HG03139 (cell line): ENCODE measurements around the gene DHX29.
A peak's percentile ranks its signal among the peaks of the same experiment; 100 is the strongest.

Experiments
- ATAC-seq: cut with Tn5 transposase; IDR thresholded peaks from one replicate; pipeline ENCODE4 v1.9.1; 2021; ENCODE audit not compliant: unreplicated experiment

The DHX29 gene

GRCh38 chr5:55232271-55232984 lies 75.1 kb downstream of the DHX29 start:
- no peak for ATAC-seq

- ATAC-seq: no peak
These were observed 75.6 kb downstream of the DHX29 start for GRCh38 chr5:55231919-55232270.

DNA sequence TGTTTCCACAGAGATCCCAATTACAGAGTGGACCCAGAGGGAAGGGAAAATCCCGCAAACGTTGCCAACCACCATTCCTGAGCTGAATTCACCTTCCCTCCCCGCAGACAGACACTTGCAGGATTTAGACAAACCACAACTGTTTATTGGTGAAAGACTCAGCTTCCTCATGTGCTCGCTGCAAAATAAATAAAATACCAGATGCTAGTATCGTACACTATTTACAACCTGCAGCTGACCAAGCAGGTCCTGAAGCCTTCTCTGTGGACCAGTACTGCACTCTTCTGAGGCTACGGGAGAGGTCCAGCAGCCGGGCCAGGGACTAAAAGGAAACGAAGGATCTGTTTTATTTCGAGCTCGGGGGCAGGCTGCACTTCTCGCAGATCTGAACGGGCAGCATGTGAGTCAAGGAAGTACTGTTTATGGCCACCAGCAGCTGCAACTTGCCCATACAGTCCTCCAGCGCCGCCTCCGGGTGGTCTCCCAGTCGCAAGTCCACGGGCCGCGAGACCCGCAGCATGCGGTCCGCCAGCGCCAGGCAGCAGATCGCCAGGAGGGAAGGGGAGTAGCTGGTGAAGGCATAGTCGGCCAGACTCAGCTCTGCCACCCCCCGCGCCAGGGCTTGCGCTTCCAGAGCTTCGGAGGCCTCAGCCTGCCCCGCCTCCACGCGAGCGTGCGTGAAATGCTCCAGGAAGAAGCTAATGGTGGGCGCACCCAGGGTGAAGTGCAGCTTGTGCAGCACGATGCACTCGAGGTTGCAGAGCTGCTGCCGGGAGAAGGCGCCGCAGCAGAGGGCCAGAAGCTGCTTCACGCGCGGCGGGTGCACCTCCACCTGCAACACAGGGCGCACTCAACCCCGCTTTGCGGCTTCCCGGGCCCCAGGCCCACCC lies 76.2 kb downstream of the DHX29 start:
- no peak for ATAC-seq

DNA sequence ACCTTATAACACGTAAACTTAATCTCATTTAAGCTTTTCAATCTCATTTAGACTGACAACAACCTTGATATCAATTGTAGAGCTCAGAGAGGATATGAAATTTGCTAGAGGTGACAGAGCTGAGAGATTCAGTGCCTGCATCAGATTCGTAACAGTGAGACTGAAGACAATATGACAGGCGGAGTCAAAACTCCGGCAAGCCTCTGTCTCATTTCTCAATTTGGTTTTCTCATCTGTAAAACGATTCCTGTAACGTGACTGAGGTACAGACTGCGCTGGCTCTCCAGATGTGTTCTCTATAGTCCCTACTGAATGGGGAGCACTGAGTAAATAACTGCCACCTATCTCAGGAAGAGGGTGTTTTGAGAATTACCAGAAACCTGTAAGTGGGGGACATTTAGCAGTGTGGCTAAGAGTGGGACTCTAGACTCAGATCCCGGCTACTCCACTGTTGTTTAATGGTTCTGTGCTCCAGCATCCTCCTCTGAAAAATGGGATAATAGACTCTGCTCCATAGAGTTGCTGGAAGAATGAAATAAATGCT lies 77.3 kb downstream of the DHX29 start:
- no peak for ATAC-seq

DNA sequence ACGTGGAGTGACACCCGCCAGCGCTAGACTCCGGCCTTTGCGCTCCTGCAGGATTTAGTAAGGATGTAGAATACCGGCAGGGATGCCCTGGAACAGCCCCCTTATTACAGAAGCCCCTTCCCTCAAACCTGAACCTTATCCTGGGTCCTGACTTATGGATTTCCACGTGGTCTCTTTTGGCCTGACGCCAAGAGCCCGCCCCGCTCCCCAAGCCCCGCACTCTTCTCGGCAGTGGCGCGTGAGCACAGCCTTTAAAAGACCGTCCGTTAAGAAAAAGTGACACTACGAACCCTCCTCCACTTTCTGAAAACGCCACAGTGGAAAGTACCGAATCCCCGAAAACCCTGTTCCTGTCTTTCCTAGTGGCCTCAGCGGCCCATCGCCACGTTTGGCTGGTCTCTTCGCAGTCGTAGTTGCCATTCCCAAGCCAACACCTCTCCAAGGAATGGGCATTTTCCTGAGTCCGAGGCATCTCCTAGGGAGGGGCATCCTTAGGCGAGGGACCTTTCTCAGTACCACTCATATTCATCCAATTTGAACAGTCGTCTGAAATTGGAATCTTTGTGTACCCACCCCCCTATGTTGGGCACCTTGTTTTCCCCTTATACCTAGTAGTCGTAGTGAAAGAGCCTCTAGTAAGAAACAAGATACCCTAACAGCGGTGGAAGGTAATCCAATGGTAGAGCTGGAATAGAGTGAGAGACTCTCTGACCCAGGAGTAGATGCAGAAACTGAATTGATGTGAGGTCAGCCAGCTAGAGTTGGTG lies 79.6 kb downstream of the DHX29 start:
- no peak for ATAC-seq

DNA sequence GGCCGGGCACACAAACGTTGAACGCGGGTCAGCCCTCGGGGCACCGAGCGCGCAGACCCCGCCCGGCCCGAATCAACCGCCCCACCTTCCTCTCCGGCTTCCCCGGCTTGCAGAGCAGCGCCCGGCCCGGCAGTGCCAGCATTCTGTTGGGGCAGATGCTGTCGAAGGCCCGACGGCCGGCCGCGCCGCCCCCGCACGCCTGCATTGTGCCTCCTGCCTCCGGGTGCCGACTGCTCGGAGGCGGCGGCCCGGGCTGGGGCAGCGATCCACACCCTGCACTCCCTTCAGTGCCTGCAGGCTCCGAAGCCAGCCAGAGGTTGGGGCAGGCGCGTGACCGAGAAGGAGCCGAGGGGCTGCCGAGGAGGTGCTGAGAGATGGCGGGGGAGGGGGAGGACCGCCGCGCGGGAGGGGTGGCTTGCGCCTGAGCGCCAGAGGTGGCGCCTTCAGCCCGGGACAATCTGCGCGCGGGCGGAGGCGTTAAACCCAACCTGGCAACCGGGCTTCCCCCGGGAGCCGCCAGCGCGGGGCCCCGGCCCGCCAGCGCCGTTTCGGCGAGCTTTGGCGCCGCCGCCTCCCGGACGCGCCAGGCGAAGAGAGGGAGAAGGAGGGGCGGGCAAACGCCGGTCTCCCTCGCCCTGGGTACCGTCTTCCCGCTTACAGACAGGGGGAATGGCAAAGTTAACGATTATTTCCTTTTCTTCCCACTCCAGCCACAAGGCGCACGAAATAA lies 80.4 kb downstream of the DHX29 start, which contains the start of gene MCIDAS:
Gene MCIDAS, minus strand, starts transcription at position 382 of the 730 bp plus-strand sequence. Its CDS starts 177 bp downstream, at position 205.
- peak; percentile 32 for ATAC-seq

- peak; percentile 54 for ATAC-seq
These were observed 81.2 kb downstream of the DHX29 start for GRCh38 chr5:55226027-55226933.

DNA sequence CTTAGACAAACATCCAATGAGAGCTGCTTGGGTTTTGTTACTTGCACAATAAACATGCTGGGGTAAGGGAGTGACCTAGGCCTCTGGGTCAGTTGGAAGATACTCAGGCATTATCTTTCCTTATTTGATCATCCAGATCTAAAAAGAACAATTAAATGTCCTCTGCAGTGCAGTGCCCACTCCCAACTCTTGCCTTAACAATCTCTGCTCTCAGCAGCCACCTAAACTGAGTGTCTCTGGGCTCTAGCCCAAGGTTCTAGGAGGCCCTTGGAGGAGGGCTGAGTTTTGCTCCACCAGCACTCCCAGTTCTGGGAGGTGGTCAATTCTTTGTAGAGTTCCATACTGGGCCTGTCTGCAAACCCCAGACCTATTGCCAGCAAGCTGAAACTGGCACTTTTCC lies 82.1 kb downstream of the DHX29 start:
- ATAC-seq: no peak

- no peak for ATAC-seq
These were observed 83.7 kb downstream of the DHX29 start for GRCh38 chr5:55223812-55224240.

DNA sequence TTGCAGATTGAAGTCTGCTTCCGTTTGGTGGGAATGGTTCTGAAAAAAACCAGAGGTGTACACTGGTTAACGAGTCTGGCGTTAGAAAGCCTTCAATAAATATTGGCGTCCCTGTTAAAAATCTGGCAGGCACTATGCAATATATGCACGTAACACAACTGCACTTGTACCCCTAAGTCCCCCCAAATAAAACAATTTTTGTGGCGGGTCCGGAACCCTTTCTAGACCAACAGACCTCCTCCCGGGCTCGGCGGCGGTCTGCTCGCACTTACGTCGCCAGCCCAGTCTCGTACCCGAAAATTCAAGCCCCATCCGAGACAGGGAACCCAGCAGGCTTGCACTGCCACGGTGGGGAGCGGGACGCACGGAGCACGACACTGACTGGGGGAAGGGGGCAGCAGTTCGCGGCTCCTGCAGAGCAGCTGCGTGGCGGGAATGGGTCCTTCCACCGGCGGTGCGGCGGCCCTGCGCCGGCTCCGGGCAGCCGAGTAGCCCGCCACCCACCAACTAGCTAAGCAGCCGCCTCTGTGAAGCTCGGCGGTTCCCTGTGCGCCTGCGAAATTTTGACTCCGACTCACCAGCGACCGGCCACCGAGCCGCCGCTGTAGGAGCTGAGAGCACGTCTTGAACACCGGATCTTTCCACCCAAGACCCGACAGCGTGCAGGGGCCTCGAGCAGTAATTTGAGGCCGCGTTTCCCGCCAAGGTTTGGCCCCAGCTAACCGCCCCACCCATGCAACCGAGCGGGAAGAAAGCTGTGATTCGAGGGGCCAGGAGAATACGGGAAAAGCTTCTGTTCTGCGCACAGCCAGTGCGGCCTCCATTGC lies 84.3 kb downstream of the DHX29 start:
- no peak for ATAC-seq

DNA sequence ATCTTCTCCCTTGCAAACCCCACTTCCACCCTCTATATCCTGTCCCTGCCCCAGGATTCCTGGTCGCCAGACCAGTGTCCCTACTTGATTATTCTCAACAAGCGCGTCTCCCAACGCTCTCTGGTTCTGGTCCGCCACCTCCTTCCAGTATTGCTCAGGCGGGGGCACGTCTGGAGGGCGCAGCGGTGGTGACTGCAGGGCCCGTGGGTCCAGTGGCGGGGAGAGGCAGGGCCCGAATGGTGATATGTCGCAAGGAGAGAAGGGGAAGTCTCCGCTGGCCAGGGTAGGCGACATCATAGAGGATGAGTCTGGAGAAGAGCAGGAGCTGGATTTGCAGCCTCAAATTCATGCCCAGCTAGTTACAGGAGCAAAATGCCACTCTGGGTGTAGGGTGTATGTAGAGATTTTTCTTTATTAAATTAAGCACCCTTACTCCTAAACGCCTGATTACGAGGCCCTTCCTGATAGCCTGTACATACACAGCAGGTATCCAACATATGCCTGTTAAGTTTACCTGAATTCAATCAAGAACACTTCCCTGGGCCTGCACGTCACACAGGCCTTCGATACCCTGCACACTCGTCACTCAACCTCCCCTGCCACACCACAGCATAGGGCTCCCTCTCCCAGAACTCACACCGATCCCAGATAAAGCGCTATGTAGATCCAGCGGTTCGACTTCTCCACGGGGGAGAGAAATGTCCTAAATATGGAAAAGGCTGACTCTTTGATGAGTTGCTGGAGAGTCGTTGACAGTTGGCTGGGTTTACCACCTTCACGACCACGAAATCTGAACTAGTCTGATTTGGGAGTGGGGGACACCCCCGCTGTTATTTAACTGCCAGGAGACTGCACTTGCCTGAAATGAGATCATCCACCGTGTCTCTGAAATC lies 85.2 kb downstream of the DHX29 start:
- no peak for ATAC-seq

- no peak for ATAC-seq
These were observed 86.9 kb downstream of the DHX29 start for GRCh38 chr5:55220433-55221185.

GRCh38 chr5:55219770-55220169 lies 87.7 kb downstream of the DHX29 start:
- ATAC-seq: no peak

- ATAC-seq: no peak
These were observed 88.5 kb downstream of the DHX29 start for GRCh38 chr5:55218967-55219366.

DNA sequence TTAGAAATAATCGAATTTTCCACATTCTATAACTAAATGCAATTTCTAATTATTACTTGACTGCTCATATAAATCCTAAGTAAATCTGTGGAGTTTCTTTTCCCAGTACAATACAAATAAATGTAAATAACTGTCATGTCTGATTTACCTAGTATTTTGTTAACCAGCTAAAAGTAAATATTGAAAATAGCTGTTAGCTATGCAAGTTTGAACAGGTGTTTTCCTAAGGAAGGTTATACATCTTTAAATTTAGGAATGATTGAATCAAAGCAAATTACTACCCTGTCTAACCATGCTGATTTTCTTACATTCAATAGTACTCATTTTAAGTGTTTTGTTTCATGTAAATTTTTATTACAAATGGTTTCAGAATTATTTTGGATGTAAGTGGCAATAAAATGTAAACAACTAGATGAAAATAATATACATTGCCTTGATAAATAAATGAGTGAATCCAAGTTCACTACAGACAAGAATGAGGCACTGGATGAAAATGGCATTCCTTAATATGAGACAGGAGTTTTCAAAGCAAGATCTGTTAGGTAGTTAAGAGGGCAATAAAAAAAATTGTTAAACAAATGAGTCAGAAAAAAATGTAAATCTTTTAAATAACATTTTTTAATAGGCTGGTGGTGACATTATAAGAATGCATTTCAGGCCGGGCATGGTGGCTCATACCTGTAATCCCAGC lies 96.2 kb downstream of the DHX29 start:
- ATAC-seq: no peak
